ENCODE results near the gene TVP23C. TPM values are rescaled to one million over a fixed set of nuclear protein-coding genes. Genes with fewer than 3 reads are reported as not detected.

TVP23C gene
- total RNA-seq, 1 donor from 2014 or later = 8.9 TPM

DNA sequence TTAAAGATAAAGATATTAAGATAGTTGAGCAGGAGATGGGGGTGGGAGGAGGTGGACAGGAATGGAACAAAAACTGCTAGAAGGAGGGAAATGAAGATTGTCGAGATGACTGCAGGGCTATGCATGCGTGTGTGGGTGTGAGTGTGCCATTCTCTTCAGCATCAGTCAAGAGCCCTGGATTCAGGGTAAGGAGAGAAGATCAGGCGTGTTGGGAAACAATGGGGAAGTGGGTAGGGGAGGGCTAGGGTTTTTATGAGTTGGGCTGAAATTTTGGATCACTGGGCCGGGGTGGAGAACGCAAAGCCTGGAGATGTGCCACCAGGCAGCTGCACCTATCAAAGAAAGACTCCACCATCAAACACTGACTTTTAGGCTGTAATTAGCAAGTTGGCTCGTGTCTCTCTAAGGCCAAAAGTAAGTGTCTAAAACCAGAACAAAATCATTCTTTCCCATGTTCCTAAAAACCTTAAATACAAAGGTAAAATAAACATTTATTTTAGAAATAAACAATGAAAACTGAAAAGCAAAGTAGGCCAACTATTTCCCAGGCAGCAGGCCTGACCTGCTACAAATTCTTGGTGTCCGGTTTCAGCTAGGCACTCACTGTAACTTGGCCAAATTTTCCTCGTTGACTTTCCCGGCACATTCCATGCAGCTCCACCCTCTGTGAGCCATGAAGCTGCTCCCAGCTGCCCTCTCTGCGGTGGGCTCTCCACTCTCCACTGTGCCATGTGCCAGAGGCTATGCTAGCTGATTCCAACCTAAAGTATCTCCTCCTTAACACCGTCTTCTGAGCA is 100.1 kb downstream of the TVP23C start:
- intact Hi-C loops (cut with micrococcal nuclease) = no loop called here
- H3K36me3 Mint-ChIP-seq (ENCODE audit: low read depth) = peaks cover 4% of the 10 kb centered on the region
- H3K4me1 Mint-ChIP-seq (ENCODE audit: low read depth) = no peaks in the 10 kb centered on the region
- no peak overlapping the region for H3K27ac Mint-ChIP-seq
- H3K27me3 Mint-ChIP-seq (ENCODE audit: insufficient read depth) = no peaks in the 10 kb centered on the region
- DNase-seq (ENCODE audit: low spot score) = no peak
- H3K4me3 Mint-ChIP-seq = no peak overlapping the region
- H3K9me3 Mint-ChIP-seq = peaks cover 4% of the 10 kb centered on the region

DNA sequence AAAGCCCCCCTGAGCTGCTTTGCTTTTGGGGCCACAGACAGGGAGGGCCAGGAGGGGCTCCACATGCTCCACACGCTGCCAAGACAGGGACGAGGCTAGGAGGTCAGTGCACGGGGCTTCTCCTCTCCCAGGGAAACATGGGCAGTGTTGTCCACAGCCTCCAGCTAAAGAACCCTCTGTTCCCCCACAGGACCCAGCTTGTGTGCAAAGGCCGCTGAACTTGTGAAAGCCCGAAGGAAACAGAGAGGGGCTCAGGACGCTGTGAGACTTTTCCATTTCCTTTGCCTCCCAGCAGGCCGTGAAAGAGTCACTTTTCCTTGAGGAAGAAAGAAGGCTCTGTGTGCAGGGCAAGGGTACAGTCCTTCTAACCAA is 105.6 kb downstream of the TVP23C start:
- Mint-ChIP-seq H3K4me3 (no peak overlapping the region), H3K9me3 (peaks cover 13% of the 10 kb centered on the region), H3K36me3 (ENCODE audit: low read depth) (peaks cover 8% of the 10 kb centered on the region), H3K4me1 (ENCODE audit: low read depth) (no peaks in the 10 kb centered on the region), H3K27ac (no peak overlapping the region), H3K27me3 (ENCODE audit: insufficient read depth) (no peaks in the 10 kb centered on the region)
- intact Hi-C loops (cut with micrococcal nuclease) = no loop called here
- DNase-seq (ENCODE audit: low spot score) = no peak

DNA sequence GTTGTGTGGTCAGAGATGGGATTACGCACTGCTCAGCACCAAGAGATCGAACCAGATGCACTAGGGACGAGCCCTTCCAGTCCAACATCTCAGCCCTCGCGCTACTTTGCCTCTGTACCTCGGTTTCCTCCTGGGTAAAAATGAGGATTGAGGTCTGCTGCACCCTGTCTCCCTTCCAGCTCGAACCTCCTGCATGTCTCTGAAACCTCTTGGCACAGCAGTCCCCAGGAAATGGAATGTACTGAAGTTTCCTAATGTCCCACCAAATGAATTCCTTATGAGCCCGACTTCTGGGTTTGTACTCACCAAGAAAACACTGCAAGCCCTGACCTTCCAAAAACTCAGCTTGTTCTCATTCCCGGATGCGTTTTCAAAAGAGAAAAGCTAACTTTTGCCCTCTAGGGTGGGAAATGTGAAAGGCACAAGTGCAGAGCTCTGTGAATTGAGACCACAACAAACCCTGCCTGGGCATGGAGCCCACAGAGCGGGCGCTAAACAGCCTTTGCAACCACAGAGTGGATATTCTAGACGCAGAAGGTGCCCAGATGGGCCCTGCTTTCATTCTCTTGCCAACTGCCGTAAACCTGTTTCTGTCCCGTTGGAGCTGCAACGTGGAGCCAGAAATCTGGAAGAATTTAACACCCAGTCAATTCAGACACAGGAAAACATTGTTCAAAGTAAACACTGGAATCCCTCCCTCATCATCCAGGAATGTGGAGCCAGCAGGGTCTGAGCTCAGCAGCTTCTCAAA is 106.1 kb downstream of the TVP23C start:
- peaks cover 8% of the 10 kb centered on the region for H3K36me3 Mint-ChIP-seq (ENCODE audit: low read depth)
- no peak for DNase-seq (ENCODE audit: low spot score)
- H3K4me1 Mint-ChIP-seq (ENCODE audit: low read depth) = no peaks in the 10 kb centered on the region
- H3K9me3 Mint-ChIP-seq = peaks cover 9% of the 10 kb centered on the region
- no peaks in the 10 kb centered on the region for H3K27me3 Mint-ChIP-seq (ENCODE audit: insufficient read depth)
- H3K4me3 Mint-ChIP-seq = no peak overlapping the region
- no peak overlapping the region for H3K27ac Mint-ChIP-seq
- intact Hi-C loops (cut with micrococcal nuclease) = no loop called here

DNA sequence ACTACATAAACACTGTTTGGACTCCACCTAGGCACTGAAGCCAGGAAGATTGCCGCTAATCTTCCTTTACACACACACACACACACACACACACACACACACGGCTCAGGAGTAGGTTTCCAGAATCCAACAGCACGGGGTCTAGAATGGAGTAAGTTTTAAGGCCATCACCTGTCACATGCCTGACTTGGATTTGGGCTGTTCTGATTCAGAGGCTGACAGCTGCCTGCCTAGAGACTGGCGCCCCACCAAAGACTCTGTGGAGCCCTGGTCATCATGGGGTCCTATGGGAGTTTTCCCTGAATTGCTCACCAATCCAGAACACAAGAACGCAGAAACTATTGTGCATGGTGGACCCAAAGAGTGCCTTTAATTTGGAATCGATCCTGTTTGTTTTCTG is 106.8 kb downstream of the TVP23C start:
- Mint-ChIP-seq H3K27me3 (ENCODE audit: insufficient read depth) (no peaks in the 10 kb centered on the region), H3K27ac (no peak overlapping the region), H3K36me3 (ENCODE audit: low read depth) (peaks cover 8% of the 10 kb centered on the region), H3K9me3 (peaks cover 9% of the 10 kb centered on the region), H3K4me1 (ENCODE audit: low read depth) (no peaks in the 10 kb centered on the region), H3K4me3 (no peak overlapping the region)
- intact Hi-C loops (cut with micrococcal nuclease) = no loop called here
- no peak for DNase-seq (ENCODE audit: low spot score)

DNA sequence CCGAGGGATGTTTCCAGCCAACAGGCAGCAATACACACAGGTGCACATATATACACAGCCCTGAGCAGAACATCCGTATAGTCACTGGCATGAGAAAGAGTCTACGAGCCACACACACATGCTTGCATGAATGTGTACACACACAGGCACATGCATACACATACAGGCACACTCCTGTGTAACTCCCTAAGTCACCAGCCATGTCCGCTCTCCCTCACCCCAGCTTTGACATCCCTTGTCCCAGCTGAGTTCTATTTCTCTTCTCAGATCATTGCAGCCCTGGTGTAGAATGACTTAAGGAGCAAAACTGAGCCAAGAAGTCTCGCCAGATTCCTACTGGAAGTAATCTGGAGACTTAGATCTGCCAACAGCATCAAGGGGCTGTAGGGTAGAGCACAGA is 108.9 kb downstream of the TVP23C start:
- Mint-ChIP-seq H3K4me3 (no peak overlapping the region), H3K9me3 (peaks cover 9% of the 10 kb centered on the region), H3K27ac (no peak overlapping the region), H3K4me1 (ENCODE audit: low read depth) (no peaks in the 10 kb centered on the region), H3K36me3 (ENCODE audit: low read depth) (peaks cover 4% of the 10 kb centered on the region), H3K27me3 (ENCODE audit: insufficient read depth) (no peaks in the 10 kb centered on the region)
- DNase-seq (ENCODE audit: low spot score) = no peak
- intact Hi-C loops (cut with micrococcal nuclease) = no loop called here

DNA sequence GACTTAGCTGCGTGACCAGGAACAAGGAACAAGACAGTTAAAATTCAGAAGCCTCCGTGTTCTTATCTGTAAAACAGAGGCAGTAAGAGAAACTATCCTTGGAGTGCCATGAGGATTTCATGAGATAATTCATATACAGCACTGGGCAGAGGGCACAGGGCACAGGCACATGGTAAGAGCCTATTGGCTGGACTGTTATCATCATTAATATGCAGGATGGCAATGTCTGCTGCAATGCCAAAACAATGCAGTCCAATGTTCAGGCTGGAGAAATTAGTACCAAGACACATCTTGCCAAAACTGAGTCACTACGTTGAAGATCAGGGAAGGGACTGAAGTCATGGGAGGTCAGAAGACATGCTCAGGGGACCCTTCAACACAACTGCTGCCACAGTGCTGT is 109.5 kb downstream of the TVP23C start:
- DNase-seq (ENCODE audit: low spot score) = no peak
- H3K27ac Mint-ChIP-seq = no peak overlapping the region
- peaks cover 9% of the 10 kb centered on the region for H3K9me3 Mint-ChIP-seq
- H3K4me1 Mint-ChIP-seq (ENCODE audit: low read depth) = no peaks in the 10 kb centered on the region
- H3K36me3 Mint-ChIP-seq (ENCODE audit: low read depth) = peaks cover 4% of the 10 kb centered on the region
- no peak overlapping the region for H3K4me3 Mint-ChIP-seq
- H3K27me3 Mint-ChIP-seq (ENCODE audit: insufficient read depth) = no peaks in the 10 kb centered on the region
- intact Hi-C loops (cut with micrococcal nuclease) = no loop called here

DNA sequence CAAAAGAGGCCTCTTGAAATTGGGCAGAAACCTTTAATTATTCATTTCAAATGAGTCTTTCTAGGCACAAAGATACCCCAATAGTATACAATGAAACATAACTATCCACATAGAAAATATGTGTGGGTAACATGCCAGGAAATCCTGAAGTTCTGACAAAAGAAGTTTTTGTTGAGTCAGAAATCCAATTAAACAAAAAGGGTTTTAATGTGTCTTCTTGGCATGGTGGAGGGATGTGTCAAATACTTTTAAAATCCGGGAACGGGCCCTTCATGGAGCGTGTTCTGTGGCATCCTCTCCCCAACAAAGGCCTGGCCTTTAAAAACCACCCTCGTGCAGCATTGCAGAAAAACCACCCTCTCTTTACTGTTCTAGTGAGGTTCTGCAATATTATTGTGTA is 110.0 kb downstream of the TVP23C start:
- DNase-seq (ENCODE audit: low spot score) = no peak
- no peak overlapping the region for H3K4me3 Mint-ChIP-seq
- intact Hi-C loops (cut with micrococcal nuclease) = no loop called here
- H3K27me3 Mint-ChIP-seq (ENCODE audit: insufficient read depth) = no peaks in the 10 kb centered on the region
- H3K4me1 Mint-ChIP-seq (ENCODE audit: low read depth) = no peaks in the 10 kb centered on the region
- peaks cover 9% of the 10 kb centered on the region for H3K9me3 Mint-ChIP-seq
- H3K36me3 Mint-ChIP-seq (ENCODE audit: low read depth) = peaks cover 4% of the 10 kb centered on the region
- no peak overlapping the region for H3K27ac Mint-ChIP-seq

DNA sequence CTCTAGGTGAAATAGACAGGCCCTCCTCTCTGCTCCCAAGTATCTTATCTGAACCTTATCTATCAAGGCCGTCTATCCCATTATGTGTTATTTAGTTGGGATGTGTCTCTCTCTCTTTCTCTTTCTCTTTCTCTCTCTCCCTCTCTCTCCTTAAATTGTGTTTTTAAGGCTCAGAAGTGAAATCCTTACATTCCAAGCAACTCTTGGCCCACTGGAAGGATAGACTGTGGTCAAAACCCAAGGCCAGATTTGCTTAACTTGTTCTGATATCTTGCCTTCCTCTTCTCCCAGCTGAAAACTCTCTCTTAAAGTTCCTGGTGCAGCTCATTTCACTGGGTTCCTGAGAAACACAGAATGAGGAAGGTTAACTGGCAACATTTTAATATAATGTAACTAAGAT is 110.5 kb downstream of the TVP23C start:
- no peak overlapping the region for H3K27ac Mint-ChIP-seq
- intact Hi-C loops (cut with micrococcal nuclease) = no loop called here
- DNase-seq (ENCODE audit: low spot score) = no peak
- no peaks in the 10 kb centered on the region for H3K27me3 Mint-ChIP-seq (ENCODE audit: insufficient read depth)
- H3K4me3 Mint-ChIP-seq = no peak overlapping the region
- no peaks in the 10 kb centered on the region for H3K4me1 Mint-ChIP-seq (ENCODE audit: low read depth)
- H3K9me3 Mint-ChIP-seq = peaks cover 9% of the 10 kb centered on the region
- peaks cover 4% of the 10 kb centered on the region for H3K36me3 Mint-ChIP-seq (ENCODE audit: low read depth)

Other genes starting within 250 kb of the TVP23C start
- not detected in 2 replicates for gene TEKT3, start 221.9 kb downstream of the TVP23C start, total RNA-seq
- 2.1 and 2.4 TPM in 2 replicates for gene CDRT4, start 95.9 kb downstream of the TVP23C start, total RNA-seq
- gene FBXW10B, start 56.2 kb upstream of the TVP23C start, total RNA-seq = 1.0 and 1.5 TPM in 2 replicates
- 15.9 and 16.7 TPM in 2 replicates for gene TRIM16, start 120.8 kb upstream of the TVP23C start, total RNA-seq
- 26.3 and 30.2 TPM in 2 replicates for gene ZNF286A, start 136.3 kb upstream of the TVP23C start, total RNA-seq
- gene TBC1D26, start 168.8 kb upstream of the TVP23C start, total RNA-seq = 0.05 TPM in 1 of 2 replicates, not detected in the other

All from activated T-helper 1 cell treated with anti-CD3 and anti-CD28 coated beads, Interleukin-12 subunit alpha, Interleukin-12 subunit beta, Interleukin-2, Interleukin-4 antibody, amounts not matched to agents 30 ng/mL and 10 ng/mL and 1 ng/mL, durations not matched to agents 14 hours and 24 hours and 36 hours (primary cell).